Neural progenitor cell (in vitro differentiated cells): ENCODE data around the gene TSR3.

Source experiments
- EZH2 ChIP-seq: fragments of 200-600 bp; sonication (generic); IDR thresholded peaks from 2 replicates; pipeline ENCODE4 v1.6.1; 2017; ENCODE audit warnings: antibody characterized with exemption, mild to moderate bottlenecking, moderate library complexity
- TF ChIP-seq, protein P1 (sequence below): fragments of 200-600 bp; sonication (generic); IDR thresholded peaks from 2 replicates; pipeline ENCODE4 v1.5.1; 2017; ENCODE audit warnings: antibody characterized with exemption, mild to moderate bottlenecking

DNA sequence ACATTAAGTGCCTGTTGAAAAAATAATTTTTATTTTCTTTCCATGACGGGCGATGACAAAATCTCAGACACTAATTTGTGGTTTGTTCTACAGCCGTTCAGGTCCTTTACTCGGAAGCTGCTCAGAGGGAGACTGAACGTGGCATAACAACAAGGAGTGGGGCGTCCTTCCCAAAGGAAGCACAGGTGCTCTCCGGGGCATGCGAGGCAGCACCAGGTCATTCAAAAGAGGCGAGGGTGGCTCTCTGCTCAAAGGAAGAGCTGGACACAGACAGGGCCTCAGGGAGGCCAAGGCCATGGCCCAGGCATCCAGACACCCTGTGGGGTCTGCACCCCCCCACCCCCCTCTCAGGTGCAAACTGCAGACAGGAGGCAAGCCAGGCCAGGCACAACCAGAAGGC lies 46.7 kb upstream of the TSR3 start:
- TF ChIP-seq, protein P1, sequence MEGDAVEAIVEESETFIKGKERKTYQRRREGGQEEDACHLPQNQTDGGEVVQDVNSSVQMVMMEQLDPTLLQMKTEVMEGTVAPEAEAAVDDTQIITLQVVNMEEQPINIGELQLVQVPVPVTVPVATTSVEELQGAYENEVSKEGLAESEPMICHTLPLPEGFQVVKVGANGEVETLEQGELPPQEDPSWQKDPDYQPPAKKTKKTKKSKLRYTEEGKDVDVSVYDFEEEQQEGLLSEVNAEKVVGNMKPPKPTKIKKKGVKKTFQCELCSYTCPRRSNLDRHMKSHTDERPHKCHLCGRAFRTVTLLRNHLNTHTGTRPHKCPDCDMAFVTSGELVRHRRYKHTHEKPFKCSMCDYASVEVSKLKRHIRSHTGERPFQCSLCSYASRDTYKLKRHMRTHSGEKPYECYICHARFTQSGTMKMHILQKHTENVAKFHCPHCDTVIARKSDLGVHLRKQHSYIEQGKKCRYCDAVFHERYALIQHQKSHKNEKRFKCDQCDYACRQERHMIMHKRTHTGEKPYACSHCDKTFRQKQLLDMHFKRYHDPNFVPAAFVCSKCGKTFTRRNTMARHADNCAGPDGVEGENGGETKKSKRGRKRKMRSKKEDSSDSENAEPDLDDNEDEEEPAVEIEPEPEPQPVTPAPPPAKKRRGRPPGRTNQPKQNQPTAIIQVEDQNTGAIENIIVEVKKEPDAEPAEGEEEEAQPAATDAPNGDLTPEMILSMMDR = no peak
- TF ChIP-seq EZH2 = no peak
